Skin epidermis (tissue), 12 donors: ENCODE results near the gene MSRB3.

Source experiments
- H3K27ac ChIP-seq, 21 experiments: fragments of 200-600 bp; sonication (generic) in 11 of 21; one replicate each; pipeline ENCODE4 v1.5.0; 2020; ENCODE audit warnings: mild to moderate bottlenecking in 3 of 21, inconsistent platforms in 2 of 21, moderate library complexity in 2 of 21
- H3K4me3 ChIP-seq, 7 experiments: fragments of 200-600 bp; sonication (generic) in 2 of 7; one replicate each; pipeline ENCODE4 v1.5.0; 2020; ENCODE audit warnings: inconsistent platforms in 2 of 7, mild to moderate bottlenecking in 2 of 7, moderate library complexity in 1 of 7

Gene MSRB3

GRCh38 chr12:65367396-65367795 is 88.9 kb downstream of the MSRB3 start:
- Histone ChIP-seq H3K27ac (no peak overlapping the region), H3K4me3 (no peak overlapping the region)

GRCh38 chr12:65368055-65368454 is 89.6 kb downstream of the MSRB3 start:
- no peak overlapping the region for H3K27ac ChIP-seq

GRCh38 chr12:65372574-65372973 is 94.1 kb downstream of the MSRB3 start:
- Histone ChIP-seq H3K4me3 (no peak overlapping the region), H3K27ac (no peak overlapping the region)

More at GRCh38 chr12:65368055-65368454, 89.6 kb downstream of the MSRB3 start:
- no peak overlapping the region for H3K4me3 ChIP-seq

- H3K4me3 ChIP-seq, result no peak overlapping the region
Measured at GRCh38 chr12:65384240-65384639, 105.8 kb downstream of the MSRB3 start.

GRCh38 chr12:65387396-65387795 is 108.9 kb downstream of the MSRB3 start:
- Histone ChIP-seq H3K4me3 (no peak overlapping the region), H3K27ac (no peak overlapping the region)

More at GRCh38 chr12:65384240-65384639, 105.8 kb downstream of the MSRB3 start:
- H3K27ac ChIP-seq, result no peak overlapping the region

GRCh38 chr12:65389436-65389835 is 111.0 kb downstream of the MSRB3 start:
- no peak overlapping the region for H3K27ac ChIP-seq
- no peak overlapping the region for H3K4me3 ChIP-seq

GRCh38 chr12:65391711-65392110 is 113.2 kb downstream of the MSRB3 start:
- Histone ChIP-seq H3K27ac (no peak overlapping the region), H3K4me3 (no peak overlapping the region)

GRCh38 chr12:65392491-65392890 is 114.0 kb downstream of the MSRB3 start:
- Histone ChIP-seq H3K4me3 (no peak overlapping the region), H3K27ac (no peak overlapping the region)

- H3K27ac ChIP-seq, result no peak overlapping the region
- no peak overlapping the region for H3K4me3 ChIP-seq
Measured at GRCh38 chr12:65403188-65403587, 124.7 kb downstream of the MSRB3 start.

GRCh38 chr12:65407388-65408149 is 129.1 kb downstream of the MSRB3 start:
- Histone ChIP-seq H3K4me3 (no peak overlapping the region), H3K27ac (no peak overlapping the region)

GRCh38 chr12:65408441-65408840 is 130.0 kb downstream of the MSRB3 start:
- Histone ChIP-seq H3K4me3 (no peak overlapping the region), H3K27ac (no peak overlapping the region)

- H3K27ac ChIP-seq, result no peak overlapping the region
Measured at GRCh38 chr12:65409726-65410125, 131.2 kb downstream of the MSRB3 start.

GRCh38 chr12:65411171-65411570 is 132.7 kb downstream of the MSRB3 start:
- H3K27ac ChIP-seq, result no peak overlapping the region
- H3K4me3 ChIP-seq, result no peak overlapping the region

More at GRCh38 chr12:65409726-65410125, 131.2 kb downstream of the MSRB3 start:
- no peak overlapping the region for H3K4me3 ChIP-seq

- Histone ChIP-seq H3K4me3 (no peak overlapping the region), H3K27ac (no peak overlapping the region)
Measured at GRCh38 chr12:65414526-65414925, 136.0 kb downstream of the MSRB3 start.

- Histone ChIP-seq H3K4me3 (no peak overlapping the region), H3K27ac (no peak overlapping the region)
Measured at GRCh38 chr12:65415826-65416225, 137.3 kb downstream of the MSRB3 start.

- Histone ChIP-seq H3K27ac (no peak overlapping the region), H3K4me3 (no peak overlapping the region)
Measured at GRCh38 chr12:65419284-65420072, 141.0 kb downstream of the MSRB3 start.

GRCh38 chr12:65420941-65421340 is 142.5 kb downstream of the MSRB3 start:
- no peak overlapping the region for H3K27ac ChIP-seq
- H3K4me3 ChIP-seq, result no peak overlapping the region

- Histone ChIP-seq H3K4me3 (no peak overlapping the region), H3K27ac (no peak overlapping the region)
Measured at GRCh38 chr12:65427646-65428045, 149.2 kb downstream of the MSRB3 start.

GRCh38 chr12:65430006-65430405 is 151.5 kb downstream of the MSRB3 start:
- H3K4me3 ChIP-seq, result no peak overlapping the region
- no peak overlapping the region for H3K27ac ChIP-seq

GRCh38 chr12:65430571-65431306 is 152.3 kb downstream of the MSRB3 start:
- H3K4me3 ChIP-seq, result no peak overlapping the region

More at GRCh38 chr12:65430571-65431306, 152.3 kb downstream of the MSRB3 start:
- no peak overlapping the region for H3K27ac ChIP-seq
